HG03045 (cell line): ENCODE data around the gene TLDC2.
"Not testable (repeated sequence)": the region's sequence is repeated elsewhere in the genome, so short reads cannot be mapped to it uniquely, and the experiment has no call there.

Source experiments
- ATAC-seq: cut with Tn5 transposase; IDR thresholded peaks from one replicate; pipeline ENCODE4 v1.9.1; 2021; ENCODE audit warnings: mild to moderate bottlenecking, moderate library complexity; ENCODE audit not compliant: unreplicated experiment

The TLDC2 gene

DNA sequence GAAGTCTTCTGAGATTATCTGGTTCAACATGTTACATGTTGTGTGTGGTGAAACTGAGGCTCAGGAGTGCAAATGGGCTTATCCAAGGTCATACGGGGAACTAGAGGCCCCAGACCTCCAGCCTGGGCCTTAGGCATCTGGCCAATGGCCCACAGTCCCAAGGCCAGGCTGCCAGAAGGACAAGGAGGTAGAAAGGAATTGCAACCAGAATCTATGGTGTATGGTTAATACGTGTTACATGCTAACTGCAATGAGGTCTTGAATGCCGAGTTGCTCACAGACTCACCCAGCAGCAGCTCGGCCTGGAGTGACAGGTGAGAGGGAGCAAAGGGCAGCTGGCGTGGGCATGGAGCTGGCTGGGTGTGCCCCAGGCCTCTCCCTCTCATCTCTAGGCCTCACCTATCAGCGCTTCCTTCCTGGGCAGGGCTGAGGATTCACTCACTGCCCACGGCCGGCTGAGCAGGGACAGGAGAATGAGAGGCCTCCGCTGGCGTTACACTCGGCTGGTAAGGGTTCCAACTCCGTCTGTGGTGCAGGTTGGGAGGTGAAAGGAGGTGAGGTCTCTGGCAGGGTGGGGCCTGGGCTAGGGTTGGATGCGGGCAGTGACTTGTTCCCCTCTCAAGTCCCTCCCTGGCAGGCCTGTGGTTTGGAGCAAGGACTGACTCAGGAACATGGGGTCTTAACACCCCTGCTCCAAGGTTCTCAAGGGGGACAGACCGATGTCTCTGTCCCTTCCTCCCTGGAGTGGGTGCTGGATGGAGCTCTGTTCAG is at the start of gene TLDC2:
Gene TLDC2 (plus strand): TSS at position 437 of the 771 bp plus-strand sequence. CDS start 37 bp downstream, at position 474.
- no peak for ATAC-seq

GRCh38 chr20:36826554-36827244 is 49.2 kb upstream of the TLDC2 start:
- no peak for ATAC-seq

DNA sequence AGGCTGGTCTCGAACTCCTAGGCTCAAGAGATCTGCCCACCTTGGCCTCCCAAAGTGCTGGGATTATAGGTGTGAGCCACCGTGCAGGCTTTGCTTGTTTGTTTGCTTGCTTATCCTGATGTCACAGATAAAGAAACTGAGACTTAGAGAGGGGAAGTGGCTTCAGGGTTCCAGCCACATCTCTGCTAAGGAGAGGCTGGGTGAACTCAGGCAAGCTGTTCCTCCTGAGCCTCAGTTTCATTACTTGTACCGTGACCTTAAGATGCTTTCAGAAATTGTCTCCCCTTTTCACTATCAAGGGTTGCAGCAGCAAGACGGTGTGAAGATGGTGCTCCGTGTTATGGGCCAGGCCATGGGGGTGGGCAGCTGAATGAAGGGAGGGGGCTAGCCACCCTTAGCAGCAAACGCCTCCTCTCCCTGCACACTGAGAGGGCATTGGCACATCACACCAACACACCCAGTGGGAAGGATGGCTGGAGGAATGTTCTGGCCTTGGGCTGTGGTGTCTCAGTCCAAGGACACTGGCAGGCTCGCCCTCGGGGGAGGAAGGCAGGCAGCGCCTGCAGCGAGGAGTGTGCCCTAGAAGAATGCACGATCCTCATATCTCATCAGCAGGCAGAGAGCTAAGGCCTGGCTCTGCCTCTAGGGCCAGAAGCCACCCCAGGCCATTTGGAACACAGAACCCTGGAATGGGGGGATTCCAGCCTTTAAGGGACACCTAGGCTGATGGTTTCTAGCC is 48.2 kb upstream of the TLDC2 start:
- ATAC-seq = peak; percentile 79

GRCh38 chr20:36830791-36831691 is 44.9 kb upstream of the TLDC2 start:
- no peak for ATAC-seq

DNA sequence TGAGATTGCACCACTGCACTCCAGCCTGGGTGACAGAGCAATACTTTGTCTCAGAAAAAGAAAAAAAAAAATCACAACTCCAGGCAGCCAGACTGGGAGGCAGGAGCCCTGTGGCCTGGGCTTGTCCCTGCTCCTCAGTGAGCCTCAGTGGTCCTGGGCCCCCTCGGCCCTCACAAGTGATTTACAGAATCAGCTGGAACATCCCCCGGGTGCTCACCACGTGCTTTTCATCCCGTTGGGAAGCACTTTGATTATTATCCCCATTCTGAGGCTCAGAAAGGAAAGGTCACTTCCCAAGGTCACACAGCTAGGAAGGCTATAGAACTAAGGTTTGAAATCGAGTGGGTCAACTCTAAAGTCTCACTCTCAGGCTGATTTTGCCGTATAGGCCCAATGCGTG is 43.1 kb upstream of the TLDC2 start:
- ATAC-seq = no peak

DNA sequence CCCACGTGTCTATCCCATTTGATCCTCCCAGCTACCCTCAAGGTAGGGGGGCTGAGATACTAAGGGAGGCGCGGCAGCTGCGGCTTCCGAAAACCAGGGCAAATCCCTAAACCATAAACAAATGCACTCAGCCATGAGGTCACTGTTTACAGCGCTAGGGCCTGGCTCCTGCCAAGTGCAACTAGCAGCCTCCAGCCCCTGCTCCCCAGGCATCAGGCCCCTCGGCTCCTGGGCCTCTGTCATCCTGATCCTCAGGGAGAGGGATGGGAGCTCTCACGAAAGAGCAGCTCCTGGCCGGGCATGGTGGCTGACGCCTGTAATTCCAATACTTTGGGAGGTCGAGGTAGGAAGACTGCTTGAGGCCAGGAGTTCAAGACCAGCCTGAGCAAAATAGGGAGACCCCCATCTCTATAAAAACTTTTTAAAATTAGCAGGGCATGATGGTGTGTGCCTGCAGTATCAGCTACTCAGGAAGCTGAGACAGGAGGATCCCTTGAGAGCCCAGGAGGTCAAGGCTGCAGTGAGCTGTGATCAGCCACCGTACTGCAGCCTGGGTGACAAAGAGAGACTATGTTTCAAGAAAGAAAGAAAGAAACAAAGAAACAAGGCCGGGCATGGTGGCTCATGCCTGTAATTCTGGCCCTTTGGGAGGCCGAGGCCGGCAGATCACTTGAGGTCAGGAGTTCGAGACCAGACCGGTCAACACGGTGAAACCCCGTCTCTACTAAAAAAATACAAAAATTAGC is 42.5 kb upstream of the TLDC2 start:
- ATAC-seq = no peak

GRCh38 chr20:36835025-36835424 is 40.9 kb upstream of the TLDC2 start:
- ATAC-seq = no peak

DNA sequence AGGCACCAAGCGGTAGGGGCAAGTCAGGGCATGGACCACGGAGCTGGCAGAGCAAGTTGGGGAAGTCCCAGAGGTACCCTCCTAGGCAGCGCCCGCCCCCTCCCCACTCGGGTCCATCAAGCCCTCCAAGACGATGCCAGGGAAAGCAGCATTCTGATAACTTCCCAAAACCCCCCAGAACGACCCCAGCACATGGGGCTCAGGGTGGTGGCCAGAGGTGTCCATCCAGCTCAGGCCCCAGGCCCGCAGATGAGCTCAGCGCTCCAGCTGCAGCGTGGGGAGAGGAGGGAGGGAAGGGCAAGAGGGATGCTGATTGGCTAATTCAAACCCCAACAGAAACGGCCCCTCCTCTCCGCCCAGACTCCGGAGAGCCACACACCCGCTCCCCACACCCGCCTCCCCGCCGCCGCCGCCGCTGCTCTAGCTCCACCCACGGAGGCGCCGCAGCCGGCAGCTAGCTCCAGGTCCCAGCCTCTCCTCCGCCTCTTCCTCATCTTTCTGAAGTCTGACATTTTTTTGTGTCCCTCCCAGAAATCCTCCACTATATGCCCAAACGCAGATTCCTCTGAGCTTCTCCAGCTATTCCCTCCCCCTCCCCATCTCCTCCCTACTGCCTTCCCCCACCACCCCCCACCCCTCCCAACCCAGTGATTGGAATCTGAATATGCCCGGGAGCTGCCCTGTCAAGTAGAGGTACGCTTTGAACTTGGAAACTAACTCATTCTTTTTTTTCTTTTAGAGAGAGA is 40.3 kb upstream of the TLDC2 start:
- ATAC-seq = peak; percentile 82

DNA sequence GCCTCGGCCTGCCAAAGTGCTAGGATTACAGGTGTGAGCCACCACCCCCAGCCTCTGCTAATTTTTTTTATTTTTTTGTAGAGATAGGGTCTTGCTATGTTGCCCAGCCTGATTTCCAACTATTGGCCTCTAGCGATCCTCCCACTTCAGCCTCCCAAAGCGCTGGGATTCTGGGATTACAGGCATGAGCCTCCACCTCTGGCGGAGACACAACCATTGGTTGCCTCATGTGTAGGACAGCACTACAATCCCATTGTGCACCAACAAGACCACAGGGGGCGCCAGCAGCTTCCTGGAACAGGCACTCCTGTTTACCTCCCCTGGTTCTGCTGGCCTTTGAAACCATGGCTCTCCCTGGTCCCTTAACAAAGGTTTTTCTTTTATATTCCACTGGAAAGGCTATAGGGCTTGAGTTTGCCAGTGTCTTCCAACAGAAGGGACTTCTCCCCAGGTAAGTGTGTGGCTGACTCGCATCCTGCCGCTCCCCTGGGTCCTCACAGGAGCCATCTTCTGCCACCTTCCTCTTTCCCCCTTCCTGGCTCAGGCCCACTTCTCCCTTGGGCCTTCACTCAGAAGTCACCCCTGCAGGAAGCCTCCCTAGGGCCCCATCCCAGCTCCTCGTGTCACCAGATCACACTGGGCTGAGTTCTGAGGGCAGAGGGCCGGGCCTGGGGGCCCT is 39.2 kb upstream of the TLDC2 start:
- ATAC-seq = no peak

GRCh38 chr20:36838376-36838775 is 37.6 kb upstream of the TLDC2 start:
- ATAC-seq = not testable (repeated sequence)

DNA sequence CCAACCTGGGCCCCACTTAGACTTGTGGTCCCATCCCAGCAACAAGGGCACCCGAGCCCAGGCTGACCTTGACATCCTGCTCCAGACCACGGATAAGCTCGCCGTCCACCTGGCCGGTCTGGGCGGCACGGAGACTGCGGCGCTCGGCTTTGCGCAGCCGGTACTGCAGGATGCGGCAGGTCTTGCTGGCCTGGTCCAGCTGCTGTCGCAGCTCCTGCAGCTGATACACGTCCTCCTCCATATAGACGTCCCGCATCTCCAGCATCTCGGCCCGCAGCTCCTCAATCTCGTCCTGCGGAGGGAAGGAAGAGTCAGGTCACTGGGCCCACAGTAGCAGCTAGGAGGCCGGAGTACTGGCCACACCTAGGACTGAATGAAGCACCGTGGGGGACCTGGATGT is 36.8 kb upstream of the TLDC2 start:
- no peak for ATAC-seq

- ATAC-seq = not testable (repeated sequence)
Observed at GRCh38 chr20:36841030-36841429, 34.9 kb upstream of the TLDC2 start.

- ATAC-seq = no peak
Observed at GRCh38 chr20:36845288-36845971, 30.5 kb upstream of the TLDC2 start.

DNA sequence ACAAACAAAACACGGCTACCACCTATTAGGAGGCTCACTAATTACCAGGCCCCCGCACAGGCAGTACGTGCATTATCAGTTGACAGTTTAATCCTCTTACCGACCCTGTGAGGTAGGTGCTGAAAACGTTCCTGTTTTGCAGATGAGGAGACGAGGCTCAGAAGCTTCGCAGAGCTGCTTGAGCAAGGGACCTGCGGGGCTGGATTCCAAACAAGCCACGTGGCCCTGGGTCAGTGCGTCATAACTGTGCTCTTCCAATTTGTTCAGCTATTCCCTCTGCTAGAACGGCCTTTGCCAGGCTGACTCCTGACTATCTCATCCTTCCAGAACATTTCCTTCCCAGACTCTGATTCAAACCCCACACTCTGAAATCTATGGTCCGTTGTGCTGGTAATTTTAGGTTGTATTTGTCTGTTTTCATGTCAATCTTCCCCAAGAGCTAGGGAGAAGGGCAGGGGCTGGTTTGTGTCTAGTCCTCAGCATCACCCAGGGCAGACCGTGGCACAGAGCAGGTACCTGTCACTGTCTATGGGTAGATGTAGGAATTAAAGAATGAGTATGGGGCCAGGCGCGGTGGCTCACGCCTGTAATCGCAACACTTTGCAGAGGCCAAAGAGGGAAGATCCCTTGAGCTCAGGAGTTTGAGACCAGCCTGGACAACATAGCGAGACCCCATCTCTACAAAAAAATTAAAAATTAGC is 28.8 kb upstream of the TLDC2 start:
- ATAC-seq = no peak

DNA sequence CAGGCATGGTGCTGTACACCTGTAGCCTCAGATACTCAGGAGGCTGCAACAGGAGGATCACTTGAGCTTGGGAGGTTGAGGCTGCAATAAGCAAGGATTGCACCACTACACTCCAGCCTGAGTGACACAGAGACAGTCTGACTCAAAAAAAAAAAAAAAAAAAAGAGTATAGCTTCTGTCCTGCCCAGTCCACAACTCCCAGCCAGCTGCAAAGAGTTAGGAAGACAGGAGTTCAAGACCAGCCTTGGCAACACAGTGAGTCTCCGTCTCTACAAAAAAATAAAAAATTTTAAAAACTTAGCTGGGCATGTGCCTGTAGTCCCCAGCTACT is 28.3 kb upstream of the TLDC2 start:
- ATAC-seq = no peak

DNA sequence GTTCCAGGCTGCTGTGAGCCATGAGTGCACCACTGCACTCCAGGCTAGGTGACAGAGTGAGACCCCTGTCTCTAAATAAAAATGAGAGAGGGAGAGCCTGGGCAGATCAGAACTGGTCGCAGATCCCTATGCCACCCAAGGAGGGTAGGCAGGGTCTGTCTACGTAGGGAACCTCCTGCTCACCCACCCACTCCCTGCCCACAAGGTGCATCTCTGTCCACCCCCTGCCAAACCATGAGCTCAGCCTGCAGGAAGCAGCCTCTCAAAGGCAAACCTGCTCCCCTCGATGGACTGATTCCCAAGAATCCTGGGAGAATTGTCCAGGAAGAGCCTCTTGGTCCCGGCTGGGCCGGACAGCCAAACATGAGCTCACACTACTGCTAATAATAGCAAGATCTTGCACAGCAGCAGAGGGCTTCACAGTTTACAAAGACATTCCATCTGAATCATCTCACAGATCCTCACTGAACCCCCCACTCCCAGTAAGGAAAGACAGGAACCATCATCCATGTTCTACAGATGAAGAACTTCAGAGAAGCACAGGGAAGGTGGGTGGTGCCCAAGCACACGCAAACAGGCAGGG is 27.8 kb upstream of the TLDC2 start:
- no peak for ATAC-seq

GRCh38 chr20:36848677-36849076 is 27.3 kb upstream of the TLDC2 start:
- no peak for ATAC-seq
